Hypothalamus (tissue), 51 donors: ENCODE measurements around the gene MRPS18B.

Experiments used
- DNase-seq, 51 donors: peaks; one replicate each; lab custom pipeline; 2025; lab: John Stamatoyannopoulos, UW

The MRPS18B gene

GRCh38 chr6:30672445-30673253 lies 55.0 kb downstream of the MRPS18B start, which contains the start of gene DHX16:
Gene DHX16 (minus strand): TSS chr6:30673006. CDS start chr6:30672841, 165 bp downstream.
- peak; percentile 32 to 93 (median 81) for DNase-seq
